ENCODE results near the gene FBLN7. TPM values are rescaled to one million over a fixed set of nuclear protein-coding genes. Genes with fewer than 3 reads are reported as not detected.

FBLN7 gene
- total RNA-seq, 1 donor from 2014 or later, result 1.00 TPM

DNA sequence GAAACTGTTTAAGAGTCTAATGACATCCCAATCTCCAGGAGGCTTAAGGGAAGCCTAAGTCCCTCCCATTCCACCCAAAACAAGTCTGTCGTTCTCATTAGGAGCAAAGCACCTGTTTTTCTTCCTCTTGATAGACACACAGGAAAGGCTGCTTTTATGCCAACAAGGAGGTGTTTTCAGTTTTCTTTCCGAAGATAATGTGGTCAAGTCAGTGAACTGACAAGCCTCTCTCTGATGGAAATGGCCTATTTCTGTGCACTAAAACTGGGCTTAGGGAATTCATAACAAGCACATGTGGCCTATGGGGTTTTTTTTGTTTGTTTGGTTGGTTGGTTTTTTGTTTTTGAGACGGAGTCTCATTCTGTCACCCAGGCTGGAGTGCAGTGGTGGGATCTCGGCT, 36.2 kb downstream of the FBLN7 start:
- DNase-seq (ENCODE audit: low spot score), result no peak
- intact Hi-C loops (cut with DNase I), result no loop called here

- intact Hi-C loops (cut with DNase I), result no loop called here
- no peak for DNase-seq (ENCODE audit: low spot score)
Measured at GRCh38 chr2:112175333-112175732, 37.1 kb downstream of the FBLN7 start.

GRCh38 chr2:112175958-112176573, 37.9 kb downstream of the FBLN7 start:
- intact Hi-C loops (cut with DNase I), result no loop called here
- no peak for DNase-seq (ENCODE audit: low spot score)

DNA sequence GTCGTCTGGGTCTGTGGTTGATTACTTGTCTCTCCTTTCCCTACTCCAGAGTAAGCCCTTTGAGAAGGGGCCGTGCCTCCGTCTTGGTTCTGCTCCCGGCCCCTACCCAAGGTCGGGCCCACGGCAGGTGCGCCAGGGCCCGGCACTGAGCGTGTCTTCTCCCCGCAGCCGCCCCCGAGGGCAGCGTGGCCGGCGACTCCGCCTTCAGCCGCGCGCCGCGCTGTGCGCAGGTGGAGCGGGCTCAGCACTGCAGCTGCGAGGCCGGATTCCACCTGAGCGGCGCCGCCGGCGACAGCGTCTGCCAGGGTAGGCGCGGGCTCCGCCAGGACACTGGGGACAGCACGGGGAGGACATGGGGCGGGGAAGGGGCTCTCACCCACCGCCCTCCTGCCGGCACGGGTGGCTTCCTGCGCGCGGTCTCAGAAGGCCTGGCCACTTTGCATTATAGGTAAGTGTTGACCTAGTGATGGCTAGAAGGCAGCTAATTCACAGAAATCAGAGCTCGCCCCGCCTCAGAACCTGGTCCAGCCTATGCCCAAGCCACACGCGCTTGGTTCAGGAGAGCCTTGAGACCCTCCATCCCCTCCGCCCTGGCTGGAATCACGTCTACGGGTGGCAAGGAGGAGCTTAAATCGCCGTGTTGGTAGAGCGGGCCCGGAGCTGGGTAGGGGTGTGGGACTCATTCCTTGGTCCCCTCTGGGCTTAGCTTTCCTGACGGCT, 43.5 kb downstream of the FBLN7 start:
- no peak for DNase-seq (ENCODE audit: low spot score)
- intact Hi-C loops (cut with DNase I), result no loop called here

DNA sequence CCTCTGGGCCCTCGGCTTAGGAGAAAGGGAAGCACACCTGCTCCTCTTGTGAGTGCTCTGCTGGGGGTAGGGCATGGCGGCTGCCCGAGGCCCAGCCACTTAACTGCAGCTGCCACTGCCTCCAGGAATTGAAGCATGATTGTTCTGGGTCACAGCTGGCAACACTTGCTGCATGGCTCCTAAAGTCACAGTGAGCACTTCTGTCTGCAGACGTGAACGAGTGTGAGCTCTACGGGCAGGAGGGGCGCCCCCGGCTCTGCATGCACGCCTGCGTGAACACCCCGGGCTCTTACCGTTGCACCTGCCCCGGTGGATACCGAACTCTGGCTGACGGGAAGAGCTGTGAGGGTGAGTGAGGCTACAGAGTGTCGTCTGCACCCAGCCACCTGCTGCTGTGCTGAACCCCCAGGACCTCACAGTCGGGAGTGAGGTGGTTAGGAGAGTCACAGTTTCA, 44.4 kb downstream of the FBLN7 start:
- intact Hi-C loops (cut with DNase I), result no loop called here
- no peak for DNase-seq (ENCODE audit: low spot score)

- intact Hi-C loops (cut with DNase I), result no loop called here
- DNase-seq (ENCODE audit: low spot score), result no peak
Measured at GRCh38 chr2:112183327-112184025, 45.3 kb downstream of the FBLN7 start.

DNA sequence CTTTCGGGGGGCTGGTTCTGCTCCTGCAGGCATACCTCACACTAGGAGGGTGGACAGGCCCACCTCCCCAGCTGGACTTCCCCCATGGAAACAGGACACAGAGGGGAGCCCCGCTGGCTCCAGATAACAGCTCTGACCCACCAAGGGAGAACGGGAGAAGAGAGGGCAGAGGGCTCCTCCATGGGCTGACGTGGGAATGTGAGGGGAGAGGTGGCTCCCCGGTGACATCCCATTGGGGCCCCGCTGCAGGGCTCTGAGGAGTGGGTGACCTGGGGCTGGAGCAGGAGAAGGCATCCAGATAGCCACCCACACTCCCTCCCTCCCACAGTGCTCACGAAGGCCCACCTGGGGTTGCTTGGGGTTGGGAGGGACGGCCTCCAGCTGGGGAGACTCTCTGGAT, 45.9 kb downstream of the FBLN7 start:
- no peak for DNase-seq (ENCODE audit: low spot score)
- intact Hi-C loops (cut with DNase I), result no loop called here

- intact Hi-C loops (cut with DNase I), result no loop called here
Measured at GRCh38 chr2:112185131-112185530, 46.9 kb downstream of the FBLN7 start.

GRCh38 chr2:112187046-112187715, 49.0 kb downstream of the FBLN7 start:
- no peak for DNase-seq (ENCODE audit: low spot score)
- intact Hi-C loops (cut with DNase I), result no loop called here

More at GRCh38 chr2:112185131-112185530, 46.9 kb downstream of the FBLN7 start:
- DNase-seq (ENCODE audit: low spot score), result no peak

DNA sequence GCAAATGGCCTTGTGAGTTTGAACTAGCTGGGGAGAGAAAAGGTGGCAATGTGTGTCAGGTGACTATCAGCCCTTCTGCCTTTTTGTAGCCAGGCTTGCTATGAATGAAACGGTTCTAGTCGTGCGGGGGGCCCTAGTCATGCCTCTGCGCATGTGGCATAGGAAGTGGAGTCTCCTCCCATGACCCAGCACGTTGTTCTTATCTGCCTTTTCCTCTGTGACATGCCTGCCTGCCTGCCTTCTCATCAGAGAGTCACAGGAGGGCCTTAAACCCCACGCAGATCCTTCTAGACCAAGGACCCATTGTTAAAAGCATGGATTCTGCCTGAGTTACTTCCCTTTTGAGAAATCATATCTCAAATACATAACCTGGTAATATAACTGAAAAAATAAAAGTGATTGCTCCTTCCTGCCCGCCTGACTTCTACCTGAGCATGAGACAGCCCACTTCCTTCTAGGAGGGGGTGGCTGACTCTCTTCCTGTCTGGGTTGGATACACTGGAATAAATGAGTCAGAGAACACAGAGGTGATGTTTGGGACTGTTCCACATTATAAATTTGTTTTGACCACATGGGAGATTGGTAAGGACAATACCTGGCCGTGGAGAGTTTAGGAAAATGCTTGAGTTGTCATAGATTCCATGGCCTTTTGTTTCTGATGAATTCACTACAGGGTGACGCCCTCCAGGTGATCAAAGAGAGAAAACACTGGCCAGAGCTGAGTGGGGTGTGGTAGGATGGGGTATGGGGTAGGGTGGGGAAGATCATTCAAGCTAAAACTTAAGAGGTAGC, 49.8 kb downstream of the FBLN7 start:
- no peak for DNase-seq (ENCODE audit: low spot score)
- intact Hi-C loops (cut with DNase I), result no loop called here

DNA sequence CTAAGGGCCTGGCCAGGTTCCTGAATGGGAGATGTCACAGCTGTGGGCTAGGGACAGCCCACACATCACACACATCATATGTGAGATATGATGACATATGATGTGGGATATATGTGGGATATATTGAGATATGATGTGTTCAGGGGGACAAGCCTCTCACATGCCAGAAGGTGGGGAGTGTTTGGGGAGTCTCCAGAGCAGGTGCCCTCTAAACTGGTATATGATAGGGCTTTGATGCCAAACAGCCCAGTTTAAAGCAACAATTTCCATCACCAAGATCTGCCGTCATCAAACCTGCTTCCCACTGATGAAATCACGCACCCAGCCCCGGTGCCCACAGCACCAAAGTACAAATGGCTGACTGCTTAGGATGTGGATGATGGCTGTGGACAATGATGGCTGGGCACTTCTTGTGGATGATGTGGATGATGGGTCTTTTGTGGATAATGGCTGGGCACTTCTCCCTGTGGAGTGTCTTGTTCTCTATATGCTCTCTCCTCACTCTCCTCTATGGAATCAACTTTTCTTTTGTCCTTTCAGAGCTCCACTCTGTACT, 50.9 kb downstream of the FBLN7 start:
- intact Hi-C loops (cut with DNase I), result no loop called here
- no peak for DNase-seq (ENCODE audit: low spot score)

GRCh38 chr2:112194028-112194427, 55.8 kb downstream of the FBLN7 start:
- intact Hi-C loops (cut with DNase I), result no loop called here
- no peak for DNase-seq (ENCODE audit: low spot score)

DNA sequence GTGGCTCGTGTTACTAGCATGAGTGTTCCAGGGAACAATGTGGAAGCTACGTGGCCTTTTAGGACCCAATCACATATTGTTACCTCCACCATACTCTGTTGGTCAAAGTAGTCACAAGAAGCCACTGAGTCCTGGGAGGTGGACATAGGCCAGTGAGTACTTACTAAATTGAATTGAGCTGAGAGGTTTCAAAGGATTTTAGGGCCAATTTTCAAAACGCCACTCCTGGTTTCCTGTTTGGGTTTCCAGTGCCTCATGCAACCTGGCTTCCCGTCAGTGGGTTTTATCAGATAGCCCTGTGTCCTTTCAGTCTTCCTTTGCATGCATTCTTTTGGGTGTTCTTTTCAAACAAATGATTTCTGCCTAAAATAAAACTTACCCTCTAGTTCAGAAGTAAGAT, 56.3 kb downstream of the FBLN7 start:
- no peak for DNase-seq (ENCODE audit: low spot score)
- intact Hi-C loops (cut with DNase I), result no loop called here

DNA sequence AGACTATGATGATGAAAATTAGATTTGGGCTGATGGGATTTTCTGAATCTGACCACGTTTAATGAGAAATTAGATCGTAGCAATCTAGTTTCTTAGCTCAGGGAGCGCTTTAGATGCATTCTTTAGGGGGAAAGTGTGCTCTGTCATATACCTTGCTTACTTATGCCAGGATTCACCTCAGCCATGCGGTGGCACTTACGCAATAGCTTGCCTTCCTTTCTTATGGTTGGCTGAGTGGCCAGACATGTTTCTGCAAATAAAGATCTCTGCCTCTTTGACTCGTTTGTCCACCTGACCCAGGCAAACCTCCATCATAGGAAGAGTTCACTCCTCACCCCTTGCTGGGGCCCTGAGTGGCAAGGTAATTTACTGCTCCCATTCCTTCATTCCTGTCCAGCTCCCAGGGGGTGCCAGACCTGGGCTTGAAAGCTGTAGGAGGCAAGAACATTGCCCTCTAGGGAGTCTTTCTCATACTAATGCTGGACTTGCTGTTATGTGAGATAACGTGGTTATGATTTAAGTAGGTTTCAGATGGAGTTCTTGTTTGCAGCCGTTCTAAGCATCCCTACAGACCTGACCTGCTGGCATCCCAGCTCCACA, 57.1 kb downstream of the FBLN7 start:
- DNase-seq (ENCODE audit: low spot score), result no peak
- intact Hi-C loops (cut with DNase I), result no loop called here

- intact Hi-C loops (cut with DNase I), result no loop called here
- DNase-seq (ENCODE audit: low spot score), result no peak
Measured at GRCh38 chr2:112195950-112196349, 57.8 kb downstream of the FBLN7 start.

- intact Hi-C loops (cut with DNase I), result no loop called here
- no peak for DNase-seq (ENCODE audit: low spot score)
Measured at GRCh38 chr2:112197868-112198267, 59.7 kb downstream of the FBLN7 start.

- intact Hi-C loops (cut with DNase I), result no loop called here
- no peak for DNase-seq (ENCODE audit: low spot score)
Measured at GRCh38 chr2:112198780-112199179, 60.6 kb downstream of the FBLN7 start.

GRCh38 chr2:112199188-112199587, 61.0 kb downstream of the FBLN7 start:
- intact Hi-C loops (cut with DNase I), result no loop called here
- DNase-seq (ENCODE audit: low spot score), result no peak
